Erythroblast (primary cell): ENCODE results near the gene ANO9.
"Not testable (repeated sequence)": the region's sequence is repeated elsewhere in the genome, so short reads cannot be mapped to it uniquely, and the experiment has no call there.

Source experiments
- DNase-seq, 2 experiments: peaks; one replicate each; lab custom pipeline; 2025; lab: John Stamatoyannopoulos, UW
- GATA1 ChIP-seq: IDR thresholded peaks from 2 replicates; pipeline ENCODE4 v1.6.1; 2011; ENCODE audit warnings: low read depth, mild to moderate bottlenecking, control low read depth, low read length, moderate library complexity
- POLR2A ChIP-seq: IDR thresholded peaks from 2 replicates; pipeline ENCODE4 v1.6.1; 2011; ENCODE audit warnings: mild to moderate bottlenecking, low read length

ANO9 gene

GRCh38 chr11:440065-441042 lies 1.5 kb downstream of the ANO9 start:
- TF ChIP-seq GATA1: no peak
- no peak for TF ChIP-seq POLR2A
- DNase-seq: peak; percentile 54 to 61

GRCh38 chr11:439315-440064 lies 2.3 kb downstream of the ANO9 start:
- TF ChIP-seq POLR2A: no peak
- TF ChIP-seq GATA1: no peak
- DNase-seq: no peak

DNA sequence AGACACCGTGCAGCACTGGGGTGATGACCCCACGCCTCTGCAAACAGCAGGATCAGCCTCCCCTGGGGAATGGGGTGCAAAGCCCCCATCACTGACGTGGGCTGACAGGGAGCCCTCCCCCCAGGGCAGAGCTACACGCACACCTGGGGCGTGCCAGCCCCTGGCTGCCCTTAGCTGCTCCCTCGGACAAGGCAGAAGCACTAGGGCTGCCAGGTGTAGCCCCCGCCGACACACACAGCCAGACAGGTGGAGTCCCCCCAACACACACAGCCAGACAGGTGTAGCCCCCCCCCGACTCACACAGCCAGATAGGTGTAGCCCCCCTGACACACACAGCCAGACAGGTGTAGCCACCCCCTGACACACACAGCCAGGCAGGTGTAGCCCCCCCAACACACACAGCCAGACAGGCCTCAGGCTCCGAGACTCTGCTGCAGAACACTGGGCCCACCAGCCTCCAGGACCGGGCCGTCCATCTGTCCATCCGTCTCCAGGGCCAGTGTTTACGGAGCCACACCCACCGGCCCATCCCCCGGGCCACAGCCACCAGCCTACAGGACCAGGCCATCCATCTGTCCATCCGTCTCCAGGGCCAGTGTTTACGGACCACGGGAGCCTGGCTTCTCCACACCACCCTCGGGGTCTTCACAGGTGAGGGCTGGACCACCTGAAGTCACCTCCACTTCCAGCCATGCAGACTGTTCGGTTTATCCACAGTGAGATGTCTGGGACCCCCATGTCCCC lies 3.5 kb downstream of the ANO9 start:
- TF ChIP-seq GATA1: no peak
- TF ChIP-seq POLR2A: no peak
- no peak for DNase-seq

DNA sequence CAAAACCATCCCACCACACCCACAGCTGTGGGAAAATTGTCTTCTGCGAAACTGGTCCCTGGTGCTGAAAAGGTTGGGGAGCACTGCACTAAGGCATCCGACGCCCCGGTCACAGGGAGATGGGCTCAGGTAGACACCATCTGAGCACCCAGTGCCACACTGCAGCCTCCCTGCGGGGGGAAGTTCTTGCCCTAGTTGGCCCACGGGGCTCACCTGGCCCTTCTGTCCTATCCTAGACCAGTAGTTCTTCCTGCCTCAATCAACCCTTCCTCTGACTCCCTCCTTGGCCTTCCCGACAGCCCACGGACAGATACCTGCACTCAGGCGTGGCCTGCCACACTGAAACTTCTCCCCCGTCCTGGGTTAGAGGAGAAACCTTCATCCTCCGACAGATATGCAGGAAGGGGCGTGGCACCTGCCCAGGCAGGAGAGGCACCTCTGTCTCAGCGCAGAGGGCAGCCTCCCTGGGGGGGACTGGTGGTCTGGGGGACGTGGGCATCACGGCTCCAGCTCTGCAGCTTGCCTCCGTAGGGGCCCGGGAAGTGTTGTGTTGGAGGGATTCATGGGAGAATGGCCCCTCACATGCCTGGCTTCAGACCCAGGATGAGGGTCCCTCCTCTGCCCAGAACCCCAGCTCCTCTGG lies 4.5 kb downstream of the ANO9 start:
- no peak for DNase-seq
- TF ChIP-seq GATA1 (no peak), POLR2A (no peak)

DNA sequence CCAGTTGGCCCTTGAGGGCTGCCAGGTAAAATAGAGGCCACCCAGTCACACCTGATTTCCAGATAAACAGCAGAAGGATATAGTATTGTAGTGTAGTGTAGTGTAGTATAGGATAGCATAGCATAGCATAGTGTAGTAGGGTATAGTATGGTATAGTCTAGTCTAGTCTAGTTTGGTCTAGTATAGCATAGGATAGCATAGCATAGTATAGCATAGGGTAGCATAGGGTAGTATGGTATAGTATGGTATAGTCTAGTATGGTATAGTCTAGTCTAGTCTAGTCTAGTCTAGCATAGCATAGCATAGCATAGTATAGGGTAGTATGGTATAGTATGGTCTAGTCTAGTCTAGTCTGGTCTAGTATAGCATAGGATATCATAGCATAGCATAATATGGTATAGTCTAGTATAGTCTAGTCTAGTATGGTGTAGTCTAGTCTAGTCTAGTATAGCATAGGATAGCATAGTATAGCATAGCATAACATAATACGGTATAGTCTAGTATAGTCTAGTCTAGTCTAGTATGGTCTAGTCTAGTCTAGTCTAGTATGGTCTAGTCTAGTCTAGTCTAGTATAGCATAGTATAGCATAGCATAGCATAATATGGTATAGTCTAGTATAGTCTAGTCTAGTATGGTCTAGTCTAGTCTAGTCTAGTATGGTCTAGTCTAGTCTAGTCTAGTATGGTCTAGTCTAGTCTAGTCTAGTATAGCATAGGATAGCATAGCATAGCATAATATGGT lies 6.6 kb downstream of the ANO9 start:
- DNase-seq: not testable (repeated sequence)

DNA sequence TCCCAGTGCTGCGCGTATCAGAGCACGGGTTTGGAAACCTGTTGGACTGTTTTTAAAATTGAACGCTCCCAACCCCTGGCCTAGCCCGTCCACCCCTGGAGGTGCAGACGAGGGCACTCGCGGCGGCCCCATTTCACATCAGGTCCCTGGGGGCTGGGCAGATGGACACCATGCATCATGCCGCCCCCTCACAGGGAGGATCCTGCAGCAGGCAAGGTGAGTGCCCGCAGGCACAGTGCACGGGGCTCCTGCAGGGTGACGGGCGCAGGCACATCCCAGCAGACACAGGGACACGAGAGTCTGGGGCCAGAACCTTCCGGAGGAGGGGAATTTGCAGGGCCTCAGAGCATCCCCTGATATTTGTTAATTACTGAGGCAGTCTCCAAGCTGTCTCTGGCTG lies 7.3 kb downstream of the ANO9 start:
- DNase-seq: no peak
- TF ChIP-seq POLR2A (no peak), GATA1 (no peak)

DNA sequence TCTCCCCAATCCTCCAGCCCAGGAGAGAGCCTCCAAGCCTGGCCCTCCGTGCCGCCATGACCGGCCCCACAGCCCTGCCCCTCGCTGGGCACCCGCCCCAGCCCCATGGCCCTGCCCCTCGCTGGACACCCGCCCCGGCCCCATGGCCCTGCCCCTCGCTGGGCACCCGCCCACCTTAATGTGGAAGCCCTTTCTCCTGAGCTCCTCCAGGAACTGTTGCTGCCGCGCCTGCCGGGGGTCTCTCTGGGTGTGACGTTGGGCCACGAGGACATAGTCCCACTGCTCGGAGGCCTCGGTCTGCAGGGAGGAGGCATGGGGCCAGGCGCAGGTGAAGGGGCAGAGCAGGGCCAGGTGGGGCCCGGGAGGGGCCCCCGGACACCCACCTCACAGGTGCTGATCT lies 8.2 kb downstream of the ANO9 start:
- TF ChIP-seq GATA1 (no peak), POLR2A (no peak)
- DNase-seq: no peak

DNA sequence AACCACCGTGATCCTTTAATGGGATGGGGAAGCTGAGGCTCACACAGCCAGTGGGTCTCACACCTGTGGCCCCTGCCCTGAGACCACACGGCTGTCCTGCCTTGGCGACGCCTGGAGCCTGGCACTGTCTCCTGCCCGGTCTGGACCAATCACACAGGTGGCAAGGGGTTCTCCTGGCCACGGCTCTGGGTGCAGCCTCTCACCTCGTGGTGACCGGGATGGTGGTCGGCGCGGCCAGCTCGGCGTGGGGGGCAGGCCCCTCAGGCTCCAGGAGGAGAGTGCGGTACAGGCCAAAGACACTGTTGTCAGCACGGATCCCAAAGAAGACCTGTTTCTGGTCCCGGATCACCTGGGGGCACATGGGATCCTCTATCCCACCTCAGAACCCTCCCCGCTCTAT lies 8.7 kb downstream of the ANO9 start:
- TF ChIP-seq GATA1: no peak
- TF ChIP-seq POLR2A: no peak
- DNase-seq: no peak

DNA sequence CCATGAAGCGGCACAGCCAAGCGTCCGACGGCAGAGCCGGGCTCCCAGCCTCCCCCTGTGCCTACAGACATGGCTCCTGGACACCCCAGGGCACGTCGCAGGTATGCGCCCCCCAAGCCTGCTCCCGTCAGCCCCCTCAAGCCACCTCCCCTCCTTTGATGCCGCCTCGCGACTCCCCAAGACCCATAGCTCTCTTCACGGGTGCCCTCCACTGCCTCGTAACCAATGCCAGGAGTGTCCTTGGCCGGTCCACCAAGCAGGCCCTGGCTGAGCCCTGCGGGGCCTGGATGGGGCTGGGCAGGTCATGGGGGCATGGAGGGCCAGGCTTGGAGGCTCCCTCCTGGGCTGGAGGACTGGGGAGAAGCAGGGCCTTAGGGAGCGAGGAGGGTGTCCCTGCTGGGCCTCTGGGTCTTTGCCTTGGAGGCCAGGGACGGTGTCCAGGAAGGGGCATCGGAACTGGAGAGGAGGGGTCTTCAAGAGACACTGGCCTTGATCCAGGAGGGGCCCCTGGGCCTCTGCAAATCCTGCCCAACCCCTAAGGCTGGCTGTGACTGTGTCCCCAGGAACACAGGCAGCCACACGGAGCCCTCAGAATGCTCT lies 9.2 kb downstream of the ANO9 start:
- DNase-seq: no peak
- TF ChIP-seq GATA1 (no peak), POLR2A (no peak)

DNA sequence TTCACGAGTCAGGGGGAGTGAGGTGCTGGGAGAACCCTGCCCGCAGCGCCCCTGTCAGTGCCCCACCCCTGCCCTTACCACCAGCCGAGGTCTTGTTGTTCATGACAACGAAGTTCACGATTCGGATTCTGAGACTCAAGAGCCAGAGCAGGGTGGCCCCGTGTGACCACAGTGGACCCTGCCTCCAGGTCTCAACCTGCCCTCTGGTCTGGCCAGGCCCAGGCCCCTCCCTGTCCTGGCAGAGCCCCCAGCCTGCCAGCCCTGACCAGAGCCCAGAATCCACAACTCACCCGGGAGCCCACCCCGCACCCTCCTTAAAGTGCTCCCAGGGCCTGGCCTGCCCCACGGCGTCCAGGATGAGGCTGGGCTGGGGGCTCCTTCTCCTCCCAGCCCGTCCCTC lies 9.9 kb downstream of the ANO9 start:
- no peak for DNase-seq
- TF ChIP-seq GATA1 (no peak), POLR2A (no peak)

GRCh38 chr11:429931-430456 lies 11.8 kb downstream of the ANO9 start:
- DNase-seq: no peak
- TF ChIP-seq GATA1: no peak
- no peak for TF ChIP-seq POLR2A

DNA sequence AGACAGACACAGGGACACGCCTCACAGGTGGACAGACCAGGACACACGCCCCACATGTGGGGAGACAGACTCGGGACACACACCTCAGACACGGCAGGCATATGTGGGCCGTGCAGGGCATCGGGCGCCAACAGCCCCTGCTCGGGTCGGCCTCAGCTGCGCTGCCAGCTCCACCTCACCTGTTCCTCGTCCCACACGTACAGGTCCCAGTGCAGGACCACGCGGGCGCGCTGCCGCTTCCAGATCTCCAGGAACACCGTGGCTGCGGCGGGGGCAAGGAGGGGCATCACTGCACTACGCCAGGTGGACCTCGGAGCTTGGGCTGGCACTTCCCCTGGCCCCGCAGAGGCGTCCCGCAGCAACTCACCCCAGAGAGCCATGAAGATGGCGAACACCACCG lies 12.4 kb downstream of the ANO9 start:
- no peak for DNase-seq
- no peak for TF ChIP-seq POLR2A
- TF ChIP-seq GATA1: no peak
